H1 (cell line): ENCODE results near the gene DNAH12. TPM values are rescaled to one million over a fixed set of nuclear protein-coding genes. Genes with fewer than 3 reads are reported as not detected.

ENCODE experiments used
- CHD7 ChIP-seq: fragments of 300-600 bp; sonication (generic); IDR thresholded peaks from 2 replicates; pipeline ENCODE4 v1.7.1; 2012; ENCODE audit warnings: low read length, moderate library complexity, mild to moderate bottlenecking, inconsistent platforms; ENCODE audit not compliant: insufficient replicate concordance
- HDAC6 ChIP-seq: IDR thresholded peaks from one replicate; pipeline ENCODE4 v1.7.1; 2012; ENCODE audit warnings: low read depth, mild to moderate bottlenecking, inconsistent platforms, low read length, moderate library complexity
- NANOG ChIP-seq: IDR thresholded peaks from 2 replicates; pipeline ENCODE4 v1.6.1; 2011; ENCODE audit warnings: low read length, low read depth, mild to moderate bottlenecking, inconsistent platforms; ENCODE audit not compliant: insufficient read depth, poor library complexity, severe bottlenecking
- RFX5 ChIP-seq: IDR thresholded peaks from 2 replicates; pipeline ENCODE4 v1.6.1; 2011; ENCODE audit warnings: low read depth, low read length, improper control_type of control experiment, borderline replicate concordance
- polyA plus RNA-seq, 7 experiments: library from polyadenylated mRNA; depleted of rRNA in 3 of 7; stranded (reverse) in 5 of 7; unstranded in 2 of 7; fragments of >200 nt in 5 of 7; fragments of 200-250 nt in 2 of 7; gene quantifications; 1 replicate in 5 of 7; 2 replicates in 1 of 7; 4 replicates in 1 of 7; pipeline versions ENCODE4 v1.2.1 to v1.2.3, GENCODE V29; 2011 to 2013; ENCODE audit warnings: missing spikeins in 2 of 7, mixed read lengths in 2 of 7
- total RNA-seq: library from RNA; stranded (reverse); fragmentation: NEBNext Ultra II Directional; extraction: Animal tissue kit (Norgen Biotek cat#: 25700); gene quantifications from 2 replicates; pipeline ENCODE4 v1.2.1, GENCODE V29; 2021
- TF ChIP-seq, protein P1 (sequence below): IDR thresholded peaks from 2 replicates; pipeline ENCODE4 v1.6.1; 2012; ENCODE audit warnings: inconsistent platforms

DNAH12 gene
- total and polyA plus RNA-seq, 2 of the 8 experiments (the other 6 are each of a cell fraction or from before 2014, with no cell fraction given): not detected

- TF ChIP-seq CHD7 (no peak), RFX5 (no peak), NANOG (no peak), HDAC6 (no peak)
- TF ChIP-seq, protein P1, sequence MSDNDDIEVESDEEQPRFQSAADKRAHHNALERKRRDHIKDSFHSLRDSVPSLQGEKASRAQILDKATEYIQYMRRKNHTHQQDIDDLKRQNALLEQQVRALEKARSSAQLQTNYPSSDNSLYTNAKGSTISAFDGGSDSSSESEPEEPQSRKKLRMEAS: no peak
Measured at GRCh38 chr3:57393977-57394376, 150.2 kb downstream of the DNAH12 start (continued).
